ENCODE measurements around the gene OBSCN.

The OBSCN gene

GRCh38 chr1:228291906-228292608 is 84.2 kb downstream of the OBSCN start:
- DNase-seq = no peak

DNA sequence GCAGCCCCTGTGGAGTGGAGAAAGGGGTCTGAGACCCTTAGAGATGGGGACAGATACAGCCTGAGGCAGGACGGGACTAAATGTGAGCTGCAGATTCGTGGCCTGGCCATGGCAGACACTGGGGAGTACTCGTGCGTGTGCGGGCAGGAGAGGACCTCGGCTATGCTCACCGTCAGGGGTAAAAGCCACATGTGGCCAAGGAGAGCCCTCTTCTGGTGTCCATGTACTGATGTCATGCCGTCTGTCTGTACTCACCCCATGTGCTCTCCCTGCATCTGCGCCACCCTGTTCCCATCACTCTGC is 84.7 kb downstream of the OBSCN start:
- DNase-seq = no peak

DNA sequence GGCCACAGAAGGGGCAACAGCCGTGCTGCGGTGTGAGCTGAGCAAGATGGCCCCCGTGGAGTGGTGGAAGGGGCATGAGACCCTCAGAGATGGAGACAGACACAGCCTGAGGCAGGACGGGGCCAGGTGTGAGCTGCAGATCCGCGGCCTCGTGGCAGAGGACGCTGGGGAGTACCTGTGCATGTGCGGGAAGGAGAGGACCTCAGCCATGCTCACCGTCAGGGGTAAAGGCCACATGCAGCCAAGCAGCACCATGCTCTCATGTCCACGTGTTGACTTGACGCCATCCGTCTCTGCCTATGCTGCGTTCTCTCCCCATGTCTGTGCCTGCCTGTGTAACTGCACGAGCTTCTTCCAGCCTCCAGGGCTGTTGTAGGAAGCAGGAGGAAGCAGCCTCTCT is 85.5 kb downstream of the OBSCN start:
- DNase-seq = no peak

DNA sequence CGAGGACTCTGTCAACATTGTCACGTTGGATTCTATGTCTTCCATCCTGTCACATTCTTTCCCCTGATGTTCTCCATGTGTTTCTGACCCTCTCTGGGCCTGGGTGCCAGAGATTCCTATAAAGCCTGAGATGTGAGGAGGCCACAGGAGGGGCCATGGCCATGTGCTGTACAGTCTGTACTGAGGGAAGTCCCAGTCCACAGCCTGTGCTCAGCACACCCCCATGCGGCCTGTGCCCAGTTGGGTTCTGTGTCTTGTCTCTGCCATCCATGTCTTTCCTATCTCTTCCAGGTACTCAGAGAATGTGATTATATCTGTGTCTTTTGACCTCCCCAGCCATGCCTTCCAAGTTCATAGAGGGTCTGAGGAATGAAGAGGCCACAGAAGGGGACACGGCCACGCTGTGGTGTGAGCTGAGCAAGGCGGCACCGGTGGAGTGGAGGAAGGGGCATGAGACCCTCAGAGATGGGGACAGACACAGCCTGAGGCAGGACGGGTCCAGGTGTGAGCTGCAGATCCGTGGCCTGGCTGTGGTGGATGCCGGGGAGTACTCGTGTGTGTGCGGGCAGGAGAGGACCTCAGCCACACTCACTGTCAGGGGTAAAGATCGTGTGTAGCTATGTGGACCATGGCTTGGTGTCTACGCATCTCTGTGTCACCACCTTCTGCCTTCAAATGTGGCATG is 86.1 kb downstream of the OBSCN start:
- DNase-seq = no peak

GRCh38 chr1:228294717-228295116 is 86.9 kb downstream of the OBSCN start:
- no peak for DNase-seq

DNA sequence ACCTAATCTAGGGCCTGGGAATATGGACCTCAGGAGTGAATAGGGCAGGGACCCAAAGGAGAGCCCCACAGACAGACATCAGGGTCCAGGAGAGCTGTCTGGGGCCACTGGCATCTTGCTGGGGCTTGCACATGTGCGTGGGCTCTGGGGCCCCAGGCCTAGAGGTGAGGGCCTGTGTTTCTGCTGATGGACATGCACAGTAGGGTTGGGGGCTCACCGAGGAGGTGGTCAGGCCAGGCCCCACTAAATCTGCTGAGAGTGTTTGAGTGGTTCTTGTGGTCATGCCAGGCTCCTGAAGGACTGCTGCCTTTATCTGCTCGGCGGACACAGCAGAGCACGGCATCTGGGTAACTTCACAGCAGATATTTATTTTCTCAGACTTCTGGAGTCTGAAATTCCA is 87.4 kb downstream of the OBSCN start:
- DNase-seq = no peak

GRCh38 chr1:228295981-228296380 is 88.1 kb downstream of the OBSCN start:
- DNase-seq = no peak

- no peak for DNase-seq
Observed at GRCh38 chr1:228297242-228297641, 89.4 kb downstream of the OBSCN start.

DNA sequence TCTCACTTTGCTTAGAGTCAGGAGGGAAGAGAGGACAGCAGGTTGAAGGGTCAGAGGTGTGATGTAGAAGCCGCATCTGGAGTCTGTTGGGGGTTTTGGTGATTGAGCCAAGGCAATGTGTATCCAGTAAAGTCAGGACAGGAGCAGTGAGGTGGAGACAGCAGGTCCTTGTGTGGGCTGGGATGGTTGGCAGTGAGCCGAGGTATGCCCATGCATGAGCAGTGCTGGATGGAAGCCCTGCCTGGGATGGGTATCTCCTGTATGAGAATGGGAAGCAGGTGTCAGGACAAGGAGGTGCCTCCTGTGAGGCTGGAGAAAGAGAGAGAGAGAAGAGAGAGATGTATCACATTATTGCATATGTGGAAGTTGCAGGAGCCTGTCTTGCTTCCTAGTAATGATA is 90.0 kb downstream of the OBSCN start:
- DNase-seq = no peak

DNA sequence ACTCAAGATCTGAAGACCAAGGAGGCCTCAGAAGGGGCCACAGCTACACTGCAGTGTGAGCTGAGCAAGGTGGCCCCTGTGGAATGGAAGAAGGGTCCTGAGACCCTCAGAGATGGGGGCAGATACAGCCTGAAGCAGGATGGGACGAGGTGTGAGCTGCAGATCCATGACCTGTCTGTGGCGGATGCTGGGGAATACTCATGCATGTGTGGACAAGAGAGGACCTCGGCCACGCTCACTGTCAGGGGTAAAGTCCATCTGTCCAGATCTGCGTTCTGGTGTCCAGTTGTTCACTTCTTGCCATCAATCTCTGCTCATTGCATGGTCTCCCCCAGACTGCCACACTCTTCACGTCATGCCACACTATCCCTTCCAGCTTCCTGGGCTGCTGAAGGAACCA is 90.6 kb downstream of the OBSCN start:
- DNase-seq = no peak

GRCh38 chr1:228299211-228299610 is 91.4 kb downstream of the OBSCN start:
- no peak for DNase-seq

DNA sequence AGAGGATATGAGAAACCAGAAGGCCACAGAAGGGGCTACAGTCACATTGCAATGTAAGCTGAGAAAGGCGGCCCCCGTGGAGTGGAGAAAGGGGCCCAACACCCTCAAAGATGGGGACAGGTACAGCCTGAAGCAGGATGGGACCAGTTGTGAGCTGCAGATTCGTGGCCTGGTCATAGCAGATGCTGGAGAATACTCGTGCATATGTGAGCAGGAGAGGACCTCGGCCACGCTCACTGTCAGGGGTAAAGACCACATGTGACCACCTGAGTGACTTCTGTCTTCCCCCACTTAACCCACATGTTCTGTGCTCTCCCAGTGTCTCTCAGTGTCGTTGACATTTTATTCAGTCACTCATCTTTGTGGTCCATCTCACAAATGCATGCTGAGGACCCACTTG is 92.1 kb downstream of the OBSCN start:
- DNase-seq = no peak

- no peak for DNase-seq
Observed at GRCh38 chr1:228302086-228302485, 94.2 kb downstream of the OBSCN start.

DNA sequence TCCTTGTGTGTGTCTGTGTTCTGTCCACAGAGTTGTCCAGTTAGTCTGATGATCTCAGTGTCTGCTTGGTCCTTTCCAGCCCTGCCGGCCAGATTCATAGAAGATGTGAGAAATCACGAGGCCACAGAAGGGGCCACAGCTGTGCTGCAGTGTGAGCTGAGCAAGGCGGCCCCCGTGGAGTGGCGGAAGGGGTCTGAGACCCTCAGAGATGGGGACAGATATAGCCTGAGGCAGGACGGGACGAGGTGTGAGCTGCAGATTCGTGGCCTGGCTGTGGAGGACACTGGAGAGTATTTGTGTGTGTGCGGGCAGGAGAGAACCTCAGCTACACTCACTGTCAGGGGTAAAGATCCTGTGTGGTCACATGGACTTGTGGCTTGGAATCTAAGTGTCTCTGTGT is 95.8 kb downstream of the OBSCN start:
- no peak for DNase-seq

DNA sequence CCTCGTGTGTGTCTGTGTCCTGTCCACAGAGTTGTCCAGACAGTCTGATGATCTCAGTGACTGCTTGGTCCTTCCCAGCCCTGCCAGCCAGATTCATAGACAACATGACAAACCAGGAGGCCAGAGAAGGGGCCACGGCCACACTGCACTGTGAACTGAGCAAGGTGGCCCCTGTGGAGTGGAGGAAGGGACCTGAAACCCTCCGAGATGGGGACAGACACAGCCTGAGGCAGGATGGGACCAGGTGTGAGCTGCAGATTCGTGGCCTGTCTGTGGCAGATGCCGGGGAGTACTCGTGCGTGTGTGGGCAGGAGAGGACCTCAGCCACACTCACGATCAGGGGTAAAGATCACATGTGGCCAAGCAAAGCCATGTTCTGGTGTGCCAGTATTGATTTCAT is 96.4 kb downstream of the OBSCN start:
- no peak for DNase-seq

DNA sequence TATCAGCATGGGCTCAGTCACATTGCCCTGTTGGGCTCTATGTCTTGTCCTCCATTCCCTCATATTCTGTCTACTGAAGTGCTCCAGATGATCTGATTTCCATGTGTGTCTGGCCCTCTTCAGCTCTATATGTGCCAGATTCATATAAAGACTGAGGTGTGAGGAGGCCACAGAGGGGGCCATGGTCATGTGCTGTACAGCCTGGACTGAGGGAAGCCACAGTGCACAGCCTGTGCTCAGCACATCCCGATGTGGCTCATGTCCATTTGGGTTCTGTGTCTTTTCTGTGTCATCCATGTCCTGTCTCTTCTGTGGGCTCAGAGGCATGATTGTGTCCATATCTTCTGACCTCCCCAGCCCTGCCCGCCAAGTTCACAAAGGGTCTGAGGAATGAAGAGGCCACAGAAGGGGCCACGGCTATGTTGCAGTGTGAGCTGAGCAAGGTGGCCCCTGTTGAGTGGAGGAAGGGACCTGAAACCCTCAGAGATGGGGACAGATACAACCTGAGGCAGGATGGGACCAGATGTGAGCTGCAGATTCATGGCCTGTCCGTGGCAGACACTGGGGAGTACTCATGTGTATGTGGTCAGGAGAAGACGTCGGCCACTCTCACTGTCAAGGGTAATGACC is 97.0 kb downstream of the OBSCN start:
- no peak for DNase-seq

GRCh38 chr1:228305721-228306152 is 97.9 kb downstream of the OBSCN start:
- DNase-seq = no peak

DNA sequence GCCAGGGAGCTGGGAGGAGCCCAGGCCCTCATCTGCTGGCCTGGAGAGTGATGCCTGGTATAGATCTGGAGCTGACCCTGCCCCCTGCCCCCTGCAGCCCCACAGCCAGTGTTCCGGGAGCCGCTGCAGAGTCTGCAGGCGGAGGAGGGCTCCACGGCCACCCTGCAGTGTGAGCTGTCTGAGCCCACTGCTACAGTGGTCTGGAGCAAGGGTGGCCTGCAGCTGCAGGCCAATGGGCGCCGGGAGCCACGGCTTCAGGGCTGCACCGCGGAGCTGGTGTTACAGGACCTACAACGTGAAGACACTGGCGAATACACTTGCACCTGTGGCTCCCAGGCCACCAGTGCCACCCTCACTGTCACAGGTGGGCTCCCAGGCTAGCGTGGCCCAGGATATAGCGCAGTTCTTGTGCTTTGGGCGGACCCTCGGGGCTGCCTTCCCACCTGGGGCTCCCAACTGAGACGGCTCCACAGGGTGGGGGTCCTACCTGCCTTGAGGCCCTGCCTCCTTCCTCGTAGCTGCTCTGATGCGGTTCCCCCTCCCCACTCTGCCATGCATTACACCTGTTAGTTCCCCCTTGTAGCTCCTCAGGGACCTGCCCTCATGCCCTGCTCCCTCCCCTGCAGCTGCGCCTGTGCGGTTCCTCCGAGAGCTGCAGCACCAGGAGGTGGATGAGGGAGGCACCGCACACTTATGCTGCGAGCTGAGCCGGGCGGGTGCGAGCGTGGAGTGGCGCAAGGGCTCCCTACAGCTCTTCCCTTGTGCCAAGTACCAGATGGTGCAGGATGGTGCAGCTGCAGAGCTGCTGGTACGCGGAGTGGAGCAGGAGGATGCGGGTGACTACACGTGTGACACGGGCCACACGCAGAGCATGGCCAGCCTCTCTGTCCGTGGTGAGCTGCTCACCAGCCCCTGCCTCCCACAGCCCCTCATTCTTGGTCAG is 98.7 kb downstream of the OBSCN start:
- no peak for DNase-seq

- DNase-seq = no peak
Observed at GRCh38 chr1:228307218-228308023, 99.6 kb downstream of the OBSCN start.

GRCh38 chr1:228308085-228308601 is 100.3 kb downstream of the OBSCN start:
- no peak for DNase-seq

- DNase-seq = no peak
Observed at GRCh38 chr1:228308628-228309325, 100.9 kb downstream of the OBSCN start.

Data from stimulated activated CD4-positive, alpha-beta T cell treated with anti-CD3 and anti-CD28 coated beads, Interleukin-1b, Interleukin-23, amount 100 ng/mL, for 48 hours (primary cell).